HEK293 (cell line): ENCODE data around the gene RFTN1.

Experiments used
- CTCF ChIA-PET: fragments of 350-600 bp; formaldehyde crosslinking; extraction: SDS; loops from one replicate; lab custom pipeline; 2021; ENCODE audit warnings: antibody characterized with exemption; lab: Yijun Ruan, JAX
- POLR2A ChIA-PET: fragments of 300-600 bp; formaldehyde crosslinking; extraction: SDS; loops from one replicate; lab custom pipeline; 2020; ENCODE audit warnings: antibody characterized with exemption, inconsistent platforms; lab: Yijun Ruan, JAX
- H3K27ac ChIP-seq: fragments of 200-500 bp; sonication (Bioruptor generic); 2 replicates; pipeline ENCODE4 v1.5.1; 2014; ENCODE audit warnings: low read depth, low read length, control low read depth, inconsistent platforms; ENCODE audit errors: extremely low read depth
- H3K36me3 ChIP-seq, 2 experiments: fragments of 200-500 bp in 1 of 2; sonication (Bioruptor generic) in 1 of 2; 1 replicate in 1 of 2; 2 replicates in 1 of 2; pipeline ENCODE4 v1.5.1; 2014 to 2017; ENCODE audit warnings: inconsistent platforms in 2 of 2, low read length in 2 of 2; ENCODE audit not compliant: control insufficient read depth in 2 of 2, insufficient read depth in 1 of 2
- H3K4me1 ChIP-seq: fragments of 200-500 bp; sonication (Bioruptor generic); 2 replicates; pipeline ENCODE4 v1.5.1; 2014; ENCODE audit warnings: mild to moderate bottlenecking, low read length, inconsistent platforms; ENCODE audit not compliant: control insufficient read depth, insufficient read depth
- H3K4me3 ChIP-seq: 2 replicates; pipeline ENCODE4 v1.5.1; 2011; ENCODE audit warnings: low read depth, mild to moderate bottlenecking, control low read depth, low read length, moderate library complexity
- H3K9me3 ChIP-seq: fragments of 200-500 bp; sonication (Bioruptor generic); 2 replicates; pipeline ENCODE4 v1.5.1; 2014; ENCODE audit warnings: low read depth, low read length, inconsistent platforms; ENCODE audit not compliant: control insufficient read depth, insufficient read depth
- GLIS2 ChIP-seq: fragments of 450-650 bp; formaldehyde crosslinking; IDR thresholded peaks from 2 replicates; pipeline ENCODE4 v1.5.1; 2016; ENCODE audit warnings: missing biosample characterization, missing genetic modification characterization
- KLF16 ChIP-seq: fragments of 450-650 bp; formaldehyde crosslinking; IDR thresholded peaks from 2 replicates; pipeline ENCODE4 v1.5.1; 2017; ENCODE audit warnings: missing biosample characterization, missing genetic modification characterization
- PRDM1 ChIP-seq: fragments of 450-650 bp; formaldehyde crosslinking; IDR thresholded peaks from 2 replicates; pipeline ENCODE4; 2016; ENCODE audit warnings: missing biosample characterization, missing genetic modification characterization
- REPIN1 ChIP-seq: fragments of 450-650 bp; formaldehyde crosslinking; IDR thresholded peaks from 2 replicates; pipeline ENCODE4 v1.5.1; 2017; ENCODE audit warnings: missing biosample characterization, missing genetic modification characterization, low read depth
- SALL2 ChIP-seq: fragments of 450-650 bp; formaldehyde crosslinking; IDR thresholded peaks from 2 replicates; pipeline ENCODE4 v1.5.0; 2017; ENCODE audit warnings: missing biosample characterization, mild to moderate bottlenecking, missing genetic modification characterization, borderline replicate concordance
- SP2 ChIP-seq: fragments of 450-650 bp; formaldehyde crosslinking; IDR thresholded peaks from 2 replicates; pipeline ENCODE4 v1.5.1; 2016; ENCODE audit warnings: missing biosample characterization, missing genetic modification characterization
- SP3 ChIP-seq: fragments of 450-650 bp; formaldehyde crosslinking; IDR thresholded peaks from 2 replicates; pipeline ENCODE4 v1.5.1; 2016; ENCODE audit warnings: missing biosample characterization, missing genetic modification characterization
- ZBTB7A ChIP-seq: fragments of 450-650 bp; formaldehyde crosslinking; IDR thresholded peaks from 2 replicates; pipeline ENCODE4 v1.5.1; 2016; ENCODE audit warnings: low read depth, missing biosample characterization, missing genetic modification characterization
- ZFP37 ChIP-seq: fragments of 450-650 bp; formaldehyde crosslinking; IDR thresholded peaks from 2 replicates; pipeline ENCODE4 v1.5.1; 2016; ENCODE audit warnings: missing biosample characterization, missing genetic modification characterization
- ZNF138 ChIP-seq: fragments of 450-650 bp; formaldehyde crosslinking; IDR thresholded peaks from 2 replicates; pipeline ENCODE4 v1.5.1; 2016; ENCODE audit warnings: missing biosample characterization, missing genetic modification characterization, borderline replicate concordance
- ZNF175 ChIP-seq: fragments of 450-650 bp; formaldehyde crosslinking; IDR thresholded peaks from 2 replicates; pipeline ENCODE4 v1.5.1; 2016; ENCODE audit warnings: missing biosample characterization, missing genetic modification characterization
- ZNF19 ChIP-seq: fragments of 450-650 bp; formaldehyde crosslinking; IDR thresholded peaks from 2 replicates; pipeline ENCODE4; 2016; ENCODE audit warnings: missing biosample characterization, missing genetic modification characterization, low read depth
- ZNF221 ChIP-seq: fragments of 450-650 bp; formaldehyde crosslinking; IDR thresholded peaks from 2 replicates; pipeline ENCODE4 v1.5.1; 2017; ENCODE audit warnings: missing biosample characterization, missing genetic modification characterization, borderline replicate concordance
- ZNF239 ChIP-seq: fragments of 450-650 bp; formaldehyde crosslinking; IDR thresholded peaks from 2 replicates; pipeline ENCODE4 v1.5.1; 2016; ENCODE audit warnings: missing biosample characterization, missing genetic modification characterization
- ZNF341 ChIP-seq: fragments of 450-650 bp; formaldehyde crosslinking; IDR thresholded peaks from 2 replicates; pipeline ENCODE4; 2016; ENCODE audit warnings: low read depth, missing biosample characterization, missing genetic modification characterization
- ZNF350 ChIP-seq: fragments of 450-650 bp; formaldehyde crosslinking; IDR thresholded peaks from 2 replicates; pipeline ENCODE4 v1.5.0; 2017; ENCODE audit warnings: missing biosample characterization, mild to moderate bottlenecking, missing genetic modification characterization
- ZNF37A ChIP-seq: fragments of 450-650 bp; IDR thresholded peaks from 2 replicates; pipeline ENCODE4 v1.5.1; 2018; ENCODE audit warnings: missing biosample characterization, missing genetic modification characterization
- ZNF426 ChIP-seq: fragments of 450-650 bp; formaldehyde crosslinking; IDR thresholded peaks from 2 replicates; pipeline ENCODE4 v1.5.1; 2017; ENCODE audit warnings: missing biosample characterization, missing genetic modification characterization, mild to moderate bottlenecking, inconsistent platforms, moderate library complexity
- ZNF514 ChIP-seq: fragments of 450-650 bp; formaldehyde crosslinking; IDR thresholded peaks from 2 replicates; pipeline ENCODE4 v1.5.1; 2016; ENCODE audit warnings: missing biosample characterization, missing genetic modification characterization
- ZNF629 ChIP-seq: fragments of 450-650 bp; formaldehyde crosslinking; IDR thresholded peaks from 2 replicates; pipeline ENCODE4 v1.5.1; 2017; ENCODE audit warnings: missing biosample characterization, missing genetic modification characterization
- ZNF664 ChIP-seq: fragments of 450-650 bp; formaldehyde crosslinking; IDR thresholded peaks from 2 replicates; pipeline ENCODE4 v1.5.1; 2016; ENCODE audit warnings: missing biosample characterization, missing genetic modification characterization
- ZNF777 ChIP-seq: fragments of 450-650 bp; formaldehyde crosslinking; IDR thresholded peaks from 2 replicates; pipeline ENCODE4 v1.5.1; 2017; ENCODE audit warnings: missing biosample characterization, missing genetic modification characterization, borderline replicate concordance
- ZNF837 ChIP-seq: fragments of 450-650 bp; formaldehyde crosslinking; IDR thresholded peaks from 2 replicates; pipeline ENCODE4 v1.5.1; 2016; ENCODE audit warnings: missing biosample characterization, missing genetic modification characterization
- TF ChIP-seq, protein P1 (sequence below): fragments of 450-650 bp; formaldehyde crosslinking; IDR thresholded peaks from 2 replicates; pipeline ENCODE4 v1.5.1; 2016; ENCODE audit warnings: missing biosample characterization, missing genetic modification characterization, borderline replicate concordance
- TF ChIP-seq, protein P2 (sequence below): fragments of 450-650 bp; formaldehyde crosslinking; IDR thresholded peaks from 2 replicates; pipeline ENCODE4 v1.5.1; 2016; ENCODE audit warnings: missing biosample characterization, missing genetic modification characterization
- TF ChIP-seq, protein P3 (sequence below): fragments of 450-650 bp; formaldehyde crosslinking; IDR thresholded peaks from 2 replicates; pipeline ENCODE4 v1.5.1; 2016; ENCODE audit warnings: missing biosample characterization, missing genetic modification characterization
- TF ChIP-seq, protein P4 (sequence below): fragments of 450-650 bp; formaldehyde crosslinking; IDR thresholded peaks from 2 replicates; pipeline ENCODE4 v1.5.1; 2016; ENCODE audit warnings: missing biosample characterization, missing genetic modification characterization
- TF ChIP-seq, protein P5 (sequence below): fragments of 450-650 bp; formaldehyde crosslinking; IDR thresholded peaks from 2 replicates; pipeline ENCODE4 v1.5.1; 2017; ENCODE audit warnings: missing biosample characterization, mild to moderate bottlenecking, missing genetic modification characterization, moderate library complexity
- TF ChIP-seq, protein P6 (sequence below): sonication (generic); formaldehyde crosslinking; IDR thresholded peaks from 2 replicates; pipeline ENCODE4 v1.8.1; 2022; ENCODE audit warnings: mild to moderate bottlenecking, moderate library complexity, missing genetic modification reagents

The RFTN1 gene

DNA sequence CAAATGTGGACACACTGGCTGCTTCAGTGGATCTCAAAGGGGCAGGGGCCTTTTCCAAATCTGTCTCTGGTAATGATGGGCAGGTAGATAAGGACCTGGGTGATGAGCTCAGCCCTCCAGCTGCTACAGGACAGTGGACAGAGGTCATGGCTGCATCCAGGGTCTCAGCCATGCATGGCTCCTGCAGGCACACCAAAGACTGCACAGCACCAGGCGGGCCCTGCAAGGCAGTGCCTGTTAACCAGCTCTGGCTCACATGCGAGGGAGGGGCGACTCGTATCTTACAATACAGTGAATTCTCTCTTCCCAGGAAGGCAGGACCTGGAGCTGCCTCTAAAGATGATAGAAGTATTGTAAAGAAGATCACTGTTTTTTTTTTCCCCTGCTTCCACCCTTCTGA lies 189.8 kb downstream of the RFTN1 start (continued):
- TF ChIP-seq, protein P1, sequence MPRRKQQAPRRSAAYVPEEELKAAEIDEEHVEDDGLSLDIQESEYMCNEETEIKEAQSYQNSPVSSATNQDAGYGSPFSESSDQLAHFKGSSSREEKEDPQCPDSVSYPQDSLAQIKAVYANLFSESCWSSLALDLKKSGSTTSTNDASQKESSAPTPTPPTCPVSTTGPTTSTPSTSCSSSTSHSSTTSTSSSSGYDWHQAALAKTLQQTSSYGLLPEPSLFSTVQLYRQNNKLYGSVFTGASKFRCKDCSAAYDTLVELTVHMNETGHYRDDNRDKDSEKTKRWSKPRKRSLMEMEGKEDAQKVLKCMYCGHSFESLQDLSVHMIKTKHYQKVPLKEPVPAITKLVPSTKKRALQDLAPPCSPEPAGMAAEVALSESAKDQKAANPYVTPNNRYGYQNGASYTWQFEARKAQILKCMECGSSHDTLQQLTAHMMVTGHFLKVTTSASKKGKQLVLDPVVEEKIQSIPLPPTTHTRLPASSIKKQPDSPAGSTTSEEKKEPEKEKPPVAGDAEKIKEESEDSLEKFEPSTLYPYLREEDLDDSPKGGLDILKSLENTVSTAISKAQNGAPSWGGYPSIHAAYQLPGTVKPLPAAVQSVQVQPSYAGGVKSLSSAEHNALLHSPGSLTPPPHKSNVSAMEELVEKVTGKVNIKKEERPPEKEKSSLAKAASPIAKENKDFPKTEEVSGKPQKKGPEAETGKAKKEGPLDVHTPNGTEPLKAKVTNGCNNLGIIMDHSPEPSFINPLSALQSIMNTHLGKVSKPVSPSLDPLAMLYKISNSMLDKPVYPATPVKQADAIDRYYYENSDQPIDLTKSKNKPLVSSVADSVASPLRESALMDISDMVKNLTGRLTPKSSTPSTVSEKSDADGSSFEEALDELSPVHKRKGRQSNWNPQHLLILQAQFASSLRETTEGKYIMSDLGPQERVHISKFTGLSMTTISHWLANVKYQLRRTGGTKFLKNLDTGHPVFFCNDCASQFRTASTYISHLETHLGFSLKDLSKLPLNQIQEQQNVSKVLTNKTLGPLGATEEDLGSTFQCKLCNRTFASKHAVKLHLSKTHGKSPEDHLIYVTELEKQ (tag by site-specific recombination): no peak
- TF ChIP-seq ZNF19 (tag by site-specific recombination): no peak
- no peak for TF ChIP-seq ZNF426
- TF ChIP-seq ZBTB7A (tag by site-specific recombination): no peak
- TF ChIP-seq, protein P2, sequence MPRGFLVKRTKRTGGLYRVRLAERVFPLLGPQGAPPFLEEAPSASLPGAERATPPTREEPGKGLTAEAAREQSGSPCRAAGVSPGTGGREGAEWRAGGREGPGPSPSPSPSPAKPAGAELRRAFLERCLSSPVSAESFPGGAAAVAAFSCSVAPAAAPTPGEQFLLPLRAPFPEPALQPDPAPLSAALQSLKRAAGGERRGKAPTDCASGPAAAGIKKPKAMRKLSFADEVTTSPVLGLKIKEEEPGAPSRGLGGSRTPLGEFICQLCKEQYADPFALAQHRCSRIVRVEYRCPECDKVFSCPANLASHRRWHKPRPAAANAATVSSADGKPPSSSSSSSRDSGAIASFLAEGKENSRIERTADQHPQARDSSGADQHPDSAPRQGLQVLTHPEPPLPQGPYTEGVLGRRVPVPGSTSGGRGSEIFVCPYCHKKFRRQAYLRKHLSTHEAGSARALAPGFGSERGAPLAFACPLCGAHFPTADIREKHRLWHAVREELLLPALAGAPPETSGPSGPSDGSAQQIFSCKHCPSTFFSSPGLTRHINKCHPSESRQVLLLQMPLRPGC (tag by site-specific recombination): no peak
- TF ChIP-seq, protein P3, sequence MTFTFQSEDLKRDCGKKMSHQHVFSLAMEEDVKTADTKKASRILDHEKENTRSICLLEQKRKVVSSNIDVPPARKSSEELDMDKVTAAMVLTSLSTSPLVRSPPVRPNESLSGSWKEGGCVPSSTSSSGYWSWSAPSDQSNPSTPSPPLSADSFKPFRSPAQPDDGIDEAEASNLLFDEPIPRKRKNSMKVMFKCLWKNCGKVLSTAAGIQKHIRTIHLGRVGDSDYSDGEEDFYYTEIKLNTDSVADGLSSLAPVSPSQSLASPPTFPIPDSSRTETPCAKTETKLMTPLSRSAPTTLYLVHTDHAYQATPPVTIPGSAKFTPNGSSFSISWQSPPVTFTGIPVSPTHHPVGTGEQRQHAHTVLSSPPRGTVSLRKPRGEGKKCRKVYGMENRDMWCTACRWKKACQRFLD: no peak
- TF ChIP-seq ZNF629 (tag by site-specific recombination): no peak
- TF ChIP-seq ZNF350 (tag by site-specific recombination): no peak
- TF ChIP-seq, protein P4, sequence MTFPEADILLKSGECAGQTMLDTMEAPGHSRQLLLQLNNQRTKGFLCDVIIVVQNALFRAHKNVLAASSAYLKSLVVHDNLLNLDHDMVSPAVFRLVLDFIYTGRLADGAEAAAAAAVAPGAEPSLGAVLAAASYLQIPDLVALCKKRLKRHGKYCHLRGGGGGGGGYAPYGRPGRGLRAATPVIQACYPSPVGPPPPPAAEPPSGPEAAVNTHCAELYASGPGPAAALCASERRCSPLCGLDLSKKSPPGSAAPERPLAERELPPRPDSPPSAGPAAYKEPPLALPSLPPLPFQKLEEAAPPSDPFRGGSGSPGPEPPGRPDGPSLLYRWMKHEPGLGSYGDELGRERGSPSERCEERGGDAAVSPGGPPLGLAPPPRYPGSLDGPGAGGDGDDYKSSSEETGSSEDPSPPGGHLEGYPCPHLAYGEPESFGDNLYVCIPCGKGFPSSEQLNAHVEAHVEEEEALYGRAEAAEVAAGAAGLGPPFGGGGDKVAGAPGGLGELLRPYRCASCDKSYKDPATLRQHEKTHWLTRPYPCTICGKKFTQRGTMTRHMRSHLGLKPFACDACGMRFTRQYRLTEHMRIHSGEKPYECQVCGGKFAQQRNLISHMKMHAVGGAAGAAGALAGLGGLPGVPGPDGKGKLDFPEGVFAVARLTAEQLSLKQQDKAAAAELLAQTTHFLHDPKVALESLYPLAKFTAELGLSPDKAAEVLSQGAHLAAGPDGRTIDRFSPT (tag by site-specific recombination): no peak
- TF ChIP-seq ZNF239 (tag by site-specific recombination): no peak
- no peak for TF ChIP-seq ZNF341 (tag by site-specific recombination)
- TF ChIP-seq SP3: no peak
- no peak for TF ChIP-seq SP2

DNA sequence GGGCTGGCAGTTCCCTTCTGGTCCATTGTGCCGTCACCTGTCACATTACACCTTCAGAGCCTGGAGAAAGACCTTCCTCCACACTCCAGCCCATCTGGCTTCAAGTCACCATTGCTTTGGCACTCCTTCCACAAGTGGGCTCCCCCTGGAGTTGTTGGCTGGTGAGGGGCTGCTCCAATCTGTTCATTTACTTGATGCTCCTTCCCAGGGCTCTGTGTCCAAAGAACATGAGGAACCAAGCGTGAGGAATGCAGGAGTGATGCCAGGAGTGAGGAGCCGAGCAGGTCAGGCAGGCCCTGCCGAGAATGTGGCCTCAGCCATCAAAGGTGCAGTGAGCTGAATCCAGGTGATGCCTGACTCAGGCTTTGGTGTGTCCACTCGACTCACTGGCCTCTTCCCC lies 191.3 kb downstream of the RFTN1 start:
- peaks cover 0 to 61% of the 10 kb centered on the region in 2 experiments; a peak in 1 of 3 replicates for H3K36me3 ChIP-seq
- no peak for TF ChIP-seq ZNF777 (tag by site-specific recombination)
- no peak for TF ChIP-seq ZNF664 (tag by site-specific recombination)
- no peak for TF ChIP-seq ZNF221 (tag by site-specific recombination)
- no peak for TF ChIP-seq ZNF138
- TF ChIP-seq ZNF837 (tag by site-specific recombination): no peak
- no peak for TF ChIP-seq ZFP37 (tag by site-specific recombination)
- no peak for TF ChIP-seq KLF16 (tag by site-specific recombination)
- TF ChIP-seq ZNF175 (tag by site-specific recombination): no peak
- TF ChIP-seq, protein P5, sequence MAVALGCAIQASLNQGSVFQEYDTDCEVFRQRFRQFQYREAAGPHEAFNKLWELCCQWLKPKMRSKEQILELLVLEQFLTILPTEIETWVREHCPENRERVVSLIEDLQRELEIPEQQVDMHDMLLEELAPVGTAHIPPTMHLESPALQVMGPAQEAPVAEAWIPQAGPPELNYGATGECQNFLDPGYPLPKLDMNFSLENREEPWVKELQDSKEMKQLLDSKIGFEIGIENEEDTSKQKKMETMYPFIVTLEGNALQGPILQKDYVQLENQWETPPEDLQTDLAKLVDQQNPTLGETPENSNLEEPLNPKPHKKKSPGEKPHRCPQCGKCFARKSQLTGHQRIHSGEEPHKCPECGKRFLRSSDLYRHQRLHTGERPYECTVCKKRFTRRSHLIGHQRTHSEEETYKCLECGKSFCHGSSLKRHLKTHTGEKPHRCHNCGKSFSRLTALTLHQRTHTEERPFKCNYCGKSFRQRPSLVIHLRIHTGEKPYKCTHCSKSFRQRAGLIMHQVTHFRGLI: no peak
- no peak for TF ChIP-seq SALL2
- TF ChIP-seq ZNF514 (tag by site-specific recombination): no peak
- TF ChIP-seq PRDM1 (tag by site-specific recombination): no peak
- TF ChIP-seq, protein P6, sequence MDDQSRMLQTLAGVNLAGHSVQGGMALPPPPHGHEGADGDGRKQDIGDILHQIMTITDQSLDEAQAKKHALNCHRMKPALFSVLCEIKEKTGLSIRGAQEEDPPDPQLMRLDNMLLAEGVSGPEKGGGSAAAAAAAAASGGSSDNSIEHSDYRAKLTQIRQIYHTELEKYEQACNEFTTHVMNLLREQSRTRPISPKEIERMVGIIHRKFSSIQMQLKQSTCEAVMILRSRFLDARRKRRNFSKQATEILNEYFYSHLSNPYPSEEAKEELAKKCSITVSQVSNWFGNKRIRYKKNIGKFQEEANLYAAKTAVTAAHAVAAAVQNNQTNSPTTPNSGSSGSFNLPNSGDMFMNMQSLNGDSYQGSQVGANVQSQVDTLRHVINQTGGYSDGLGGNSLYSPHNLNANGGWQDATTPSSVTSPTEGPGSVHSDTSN (CRISPR knock-in tag): no peak
- TF ChIP-seq REPIN1 (tag by site-specific recombination): no peak
- no peak for TF ChIP-seq ZNF37A
- no peak for TF ChIP-seq GLIS2 (tag by site-specific recombination)

More for the DNA sequence above, 191.3 kb downstream of the RFTN1 start:
- no peaks in the 10 kb centered on the region for H3K9me3 ChIP-seq
- CTCF ChIA-PET: no interaction called here
- no peaks in the 10 kb centered on the region for H3K4me1 ChIP-seq
- POLR2A ChIA-PET: no interaction called here
- H3K27ac ChIP-seq: no peak overlapping the region
- no peak overlapping the region for H3K4me3 ChIP-seq
